HTERT RPE-1 (cell line): Measurements from ENCODE around the gene RIC1.
"Not testable (repeated sequence)": the region's sequence is repeated elsewhere in the genome, so short reads cannot be mapped to it uniquely, and the experiment has no call there.

Source experiments
- in situ Hi-C: fragments of 300-500 bp; cut with MboI; formaldehyde crosslinking; loops from 4 replicates; pipeline ENCODE4 v1.14.3; 2020; ENCODE audit warnings: low sequenced_read_pairs

Gene RIC1

DNA sequence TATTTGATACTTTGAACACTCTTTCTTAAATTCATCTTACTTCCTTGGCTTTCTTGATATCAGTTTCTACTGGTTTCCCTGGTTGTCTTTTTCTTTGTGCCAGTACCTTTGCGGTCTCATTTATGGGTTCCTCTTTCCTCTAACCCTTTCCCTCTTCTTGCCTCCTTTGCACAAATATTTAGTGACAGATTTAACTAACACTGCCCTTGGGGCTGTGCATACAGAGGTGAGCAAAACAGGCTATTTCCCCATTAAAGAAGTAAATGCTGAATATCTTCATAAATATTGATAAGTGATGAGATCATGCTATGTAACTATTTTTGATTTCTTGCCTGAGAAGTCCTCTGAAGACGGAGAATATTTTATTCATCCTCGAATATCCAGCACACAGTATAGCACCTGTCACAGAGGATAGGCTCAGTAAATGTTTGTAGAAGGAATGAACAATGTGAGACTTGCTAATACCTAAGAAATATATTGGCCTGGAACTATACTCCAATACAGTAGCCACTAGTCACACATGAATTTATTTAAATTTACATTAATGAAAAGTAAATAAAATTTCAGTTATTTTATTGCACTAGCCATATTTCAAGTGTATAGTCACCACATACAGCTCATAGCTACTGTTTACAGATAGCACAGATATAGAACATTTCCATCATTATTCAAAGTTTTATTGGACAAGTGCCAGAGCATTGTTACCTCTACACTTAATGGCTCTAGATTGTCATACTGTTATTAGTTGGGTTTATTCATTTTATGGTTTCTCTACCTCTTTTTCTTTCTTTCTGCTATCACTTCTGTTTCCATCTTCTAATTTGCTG, 90.4 kb downstream of the RIC1 start:
- in situ Hi-C loops, result no loop called here

DNA sequence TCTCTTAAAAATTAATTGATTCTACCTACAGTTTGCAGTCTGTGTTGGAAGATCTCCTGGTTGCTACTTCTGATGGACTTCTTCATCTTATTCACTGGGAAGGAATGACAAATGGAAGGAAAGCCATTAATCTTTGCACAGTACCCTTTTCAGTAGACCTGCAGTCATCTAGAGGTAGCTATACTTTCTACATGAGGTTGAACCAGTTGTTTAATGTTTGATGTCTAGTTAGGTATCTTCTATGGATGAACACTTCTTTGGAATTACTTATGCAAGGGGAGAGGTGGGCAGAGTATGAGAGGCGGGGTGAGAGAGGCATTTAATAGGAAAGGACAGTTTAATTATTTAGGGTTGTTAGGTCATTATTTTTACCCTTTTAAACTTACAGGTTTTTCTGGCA, 91.2 kb downstream of the RIC1 start:
- in situ Hi-C loops, result no loop called here

DNA sequence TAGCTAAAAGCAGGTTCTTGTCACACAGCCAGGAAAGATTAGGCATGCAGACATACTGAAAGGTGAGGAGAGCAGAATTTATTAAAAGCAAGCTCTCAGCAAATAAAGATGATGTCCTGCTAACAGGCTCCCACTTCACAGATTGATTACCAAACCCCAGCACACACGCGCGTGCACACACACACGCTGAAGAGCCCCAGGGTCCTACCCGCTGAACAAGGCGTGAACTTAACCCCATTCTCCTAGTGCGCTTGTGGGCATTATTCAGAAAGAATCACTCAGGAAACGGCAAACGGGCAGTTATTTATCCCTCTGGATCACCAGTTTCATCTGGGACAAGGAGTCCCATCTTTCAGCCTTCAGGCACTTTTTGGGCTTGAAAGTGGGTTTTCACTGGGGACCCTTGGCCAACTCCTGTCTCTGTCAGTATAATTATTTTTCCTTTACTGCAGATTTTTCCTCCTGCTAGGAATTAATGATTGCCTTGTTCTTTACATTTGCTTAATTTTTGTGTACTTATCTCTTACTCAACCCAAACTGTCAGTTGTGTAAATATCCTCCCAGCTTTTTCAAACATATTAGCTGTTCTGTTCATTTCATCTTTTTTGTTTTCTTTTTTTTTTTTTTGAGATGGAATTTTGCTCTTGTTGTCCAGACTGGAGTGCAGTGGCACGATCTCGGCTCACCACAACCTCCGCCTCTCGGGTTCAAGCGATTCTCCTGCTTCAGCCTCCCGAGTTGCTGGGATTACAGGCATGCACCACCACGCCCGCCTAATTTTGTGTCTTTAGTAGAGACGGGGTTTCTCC, 92.6 kb downstream of the RIC1 start:
- in situ Hi-C loops, result no loop called here

DNA sequence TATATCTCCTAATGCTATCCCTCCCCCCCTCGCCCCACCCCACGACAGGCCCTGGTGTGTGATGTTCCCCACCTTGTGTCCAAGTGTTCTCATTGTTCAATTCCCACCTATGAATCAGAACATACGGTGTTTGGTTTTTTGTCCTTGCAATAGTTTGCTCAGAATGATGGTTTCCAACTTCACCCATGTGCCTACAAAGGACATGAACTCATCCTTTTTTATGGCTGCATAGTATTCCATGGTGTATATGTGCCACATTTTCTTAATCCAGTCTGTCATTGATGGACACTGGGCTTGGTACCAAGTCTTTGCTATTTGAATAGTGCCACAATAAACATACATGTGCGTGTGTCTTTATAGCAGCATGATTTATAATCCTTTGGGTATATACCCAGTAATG, 93.8 kb downstream of the RIC1 start:
- in situ Hi-C loops, result not testable (repeated sequence)

DNA sequence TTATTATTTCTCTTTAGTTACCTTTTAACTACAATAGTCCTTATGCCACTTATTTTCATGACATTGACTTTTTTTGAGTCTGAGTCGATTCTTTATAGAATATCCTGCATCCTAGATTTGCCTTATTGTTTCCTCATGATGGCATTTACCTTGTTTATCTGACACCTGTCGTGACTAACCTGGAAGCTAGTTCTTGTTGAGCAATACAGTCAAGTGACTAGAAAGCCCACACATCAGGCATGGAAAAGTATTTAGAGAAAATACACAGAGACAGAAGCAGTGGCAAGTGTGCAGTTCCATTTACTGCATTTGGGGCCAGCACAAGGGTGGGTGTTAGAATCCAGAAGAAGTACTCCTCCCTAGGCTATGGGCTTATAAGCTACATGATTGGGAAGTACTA, 106.2 kb downstream of the RIC1 start:
- in situ Hi-C loops, result no loop called here

DNA sequence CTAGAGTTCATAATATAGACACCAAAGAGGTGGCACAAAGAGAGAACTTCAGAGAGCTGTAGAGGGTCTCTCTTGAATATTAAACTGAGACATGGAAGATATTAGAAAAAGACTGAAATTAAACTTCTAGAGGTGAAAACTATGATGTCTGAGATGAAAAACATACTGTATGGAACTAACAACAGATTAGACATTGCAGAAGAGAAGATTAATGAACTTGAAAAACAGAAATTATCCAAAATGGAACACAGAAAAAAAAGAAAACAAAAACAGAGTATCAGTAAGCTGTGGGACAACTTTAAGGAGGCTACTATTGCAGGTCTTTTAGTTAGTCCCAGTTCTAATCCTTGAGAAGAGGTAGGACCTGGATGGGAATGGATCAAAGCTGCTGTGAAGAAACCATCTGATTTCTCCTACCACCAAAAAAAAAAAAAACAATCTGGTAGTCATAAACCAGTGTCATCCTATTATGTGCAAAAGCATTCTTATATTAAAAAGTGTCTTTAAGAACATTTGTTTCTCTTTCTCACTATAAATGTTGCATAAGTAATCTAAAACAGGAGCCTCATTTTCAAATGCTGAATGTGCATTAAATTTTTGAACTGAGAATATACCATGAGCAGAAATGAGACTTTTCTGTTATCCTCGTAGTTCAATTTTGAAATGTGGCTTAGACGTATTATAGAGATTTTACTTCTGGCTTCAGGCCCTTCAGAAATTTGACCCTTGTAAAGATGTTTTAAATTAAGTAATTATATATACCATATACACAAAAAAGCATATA, 107.8 kb downstream of the RIC1 start:
- in situ Hi-C loops, result no loop called here

DNA sequence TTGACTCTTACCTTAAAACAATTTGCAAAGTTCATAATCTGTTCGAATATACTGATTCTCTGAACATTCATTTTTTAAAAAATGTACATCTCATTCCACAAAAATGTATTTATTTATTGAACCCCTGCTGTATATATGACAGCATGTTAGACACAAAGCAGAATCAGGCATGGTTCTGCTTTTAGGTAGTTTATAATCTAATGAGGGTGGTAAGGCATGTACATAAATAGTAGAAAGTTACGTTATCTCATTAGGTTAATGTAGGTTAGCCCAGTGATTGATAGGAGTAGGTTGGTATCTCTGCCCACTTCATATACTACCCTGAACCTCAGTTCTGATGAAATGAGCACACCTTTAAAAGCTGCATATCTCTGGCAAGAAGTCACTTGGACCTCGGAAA, 114.2 kb downstream of the RIC1 start:
- in situ Hi-C loops, result no loop called here

DNA sequence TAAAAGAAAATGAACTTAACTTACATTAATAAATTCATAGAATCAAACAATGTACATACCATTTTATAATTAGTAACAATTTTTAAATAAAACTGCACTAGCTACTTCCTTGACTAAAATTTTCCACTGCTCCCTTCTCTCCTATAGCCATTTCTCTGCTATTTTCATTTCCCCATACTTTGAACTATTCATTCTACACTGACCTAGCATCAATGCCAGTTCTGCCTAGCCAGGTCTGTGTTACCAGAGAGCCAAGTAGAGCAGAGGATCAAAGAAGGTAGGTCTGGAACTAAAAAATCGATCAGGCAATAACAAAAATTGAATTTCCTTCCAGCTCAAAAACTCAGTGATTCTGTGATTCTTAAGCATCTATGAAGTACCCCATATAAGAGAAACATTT, 119.5 kb downstream of the RIC1 start:
- in situ Hi-C loops, result no loop called here

DNA sequence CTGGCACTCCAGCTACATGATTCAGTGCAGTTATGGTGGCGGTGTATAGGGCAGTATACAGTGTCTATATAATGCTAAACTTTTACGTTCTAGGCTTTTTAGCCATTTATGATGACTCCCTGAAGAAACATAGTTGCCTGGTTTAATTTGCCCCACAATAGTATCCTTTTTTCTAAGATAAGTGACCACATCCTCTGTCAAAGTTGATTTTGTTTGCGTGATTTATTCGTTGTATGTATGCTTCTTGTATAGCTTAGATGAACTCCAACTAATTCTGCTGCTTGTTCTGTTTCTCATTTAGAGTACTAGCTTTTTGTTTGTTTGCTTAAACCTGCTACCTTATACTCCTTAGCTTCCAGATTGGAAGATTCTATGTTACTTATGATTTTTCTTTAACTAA, 120.4 kb downstream of the RIC1 start:
- in situ Hi-C loops, result no loop called here

DNA sequence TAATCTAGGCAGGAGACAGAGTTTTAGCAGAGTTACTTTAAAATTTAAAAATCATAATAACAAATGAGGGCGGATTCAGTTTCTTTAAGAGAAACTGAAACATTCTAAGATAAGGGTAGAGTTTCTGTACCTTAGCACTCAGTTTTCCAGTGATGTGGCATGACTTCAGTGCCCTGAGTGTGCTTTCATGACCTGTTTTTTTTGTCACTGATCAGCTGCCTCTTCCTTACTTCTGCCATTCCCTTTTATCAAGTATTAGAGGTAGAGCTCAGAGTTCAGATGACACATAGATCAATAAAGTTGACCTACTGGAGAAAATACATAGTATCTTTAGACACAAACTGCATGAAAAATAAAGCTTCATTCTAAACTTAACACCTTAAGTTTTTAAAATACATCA, 121.7 kb downstream of the RIC1 start:
- in situ Hi-C loops, result no loop called here

DNA sequence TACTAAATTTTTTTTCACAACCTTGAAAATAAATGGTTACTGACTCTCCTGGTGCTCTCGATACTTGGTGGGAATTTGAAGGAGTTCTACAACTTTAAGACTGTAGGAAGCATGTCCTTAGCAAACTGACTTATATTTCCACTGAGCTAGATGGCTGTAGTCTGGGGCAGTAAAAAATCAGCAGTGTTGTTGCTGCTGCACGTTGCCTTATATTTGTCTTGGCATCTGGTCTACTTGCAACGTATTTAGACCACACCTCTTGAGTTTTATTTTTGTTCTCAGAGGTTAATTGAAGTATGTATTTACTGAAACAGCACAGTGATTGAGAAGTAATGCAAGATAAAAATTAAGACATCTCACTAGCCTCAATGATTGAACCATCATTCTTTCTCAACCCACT, 127.7 kb downstream of the RIC1 start:
- in situ Hi-C loops, result no loop called here

DNA sequence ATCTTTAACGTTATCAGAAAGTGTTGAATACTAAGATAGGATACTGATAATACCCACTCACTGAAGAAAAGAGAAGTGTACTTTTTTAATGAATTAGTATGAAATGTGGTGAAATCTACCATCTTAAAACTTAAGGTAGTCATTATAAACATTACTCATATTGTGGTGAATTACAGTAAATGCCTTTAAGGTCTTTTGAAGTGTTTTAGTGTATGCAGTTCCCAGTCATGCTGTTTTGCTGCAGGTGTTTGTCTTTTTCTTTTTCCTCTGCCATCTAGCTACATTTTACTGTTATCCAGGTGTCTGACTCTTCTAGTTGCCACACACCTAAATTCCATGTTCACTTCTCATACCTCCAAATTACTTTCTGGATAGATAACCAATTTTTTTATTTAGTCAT, 131.4 kb downstream of the RIC1 start:
- in situ Hi-C loops, result no loop called here

DNA sequence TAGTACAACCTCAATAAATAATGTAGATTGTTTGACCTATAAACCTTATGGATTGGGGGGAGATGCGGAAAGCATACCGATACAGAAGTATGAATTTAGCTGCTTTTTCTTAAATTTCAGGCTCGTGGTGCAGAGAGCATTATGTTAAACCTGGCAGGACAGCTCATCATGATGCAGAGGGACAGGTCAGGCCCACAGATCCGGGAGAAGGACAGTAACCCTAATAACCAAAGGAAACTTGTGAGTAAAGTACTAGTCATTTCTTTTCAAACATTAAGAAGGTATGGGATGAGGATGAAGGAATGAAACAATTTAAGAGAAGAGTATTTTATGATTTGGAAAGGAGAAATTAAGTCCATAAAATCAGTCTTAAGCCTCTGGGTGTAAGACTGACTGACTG, 133.5 kb downstream of the RIC1 start:
- in situ Hi-C loops, result no loop called here

DNA sequence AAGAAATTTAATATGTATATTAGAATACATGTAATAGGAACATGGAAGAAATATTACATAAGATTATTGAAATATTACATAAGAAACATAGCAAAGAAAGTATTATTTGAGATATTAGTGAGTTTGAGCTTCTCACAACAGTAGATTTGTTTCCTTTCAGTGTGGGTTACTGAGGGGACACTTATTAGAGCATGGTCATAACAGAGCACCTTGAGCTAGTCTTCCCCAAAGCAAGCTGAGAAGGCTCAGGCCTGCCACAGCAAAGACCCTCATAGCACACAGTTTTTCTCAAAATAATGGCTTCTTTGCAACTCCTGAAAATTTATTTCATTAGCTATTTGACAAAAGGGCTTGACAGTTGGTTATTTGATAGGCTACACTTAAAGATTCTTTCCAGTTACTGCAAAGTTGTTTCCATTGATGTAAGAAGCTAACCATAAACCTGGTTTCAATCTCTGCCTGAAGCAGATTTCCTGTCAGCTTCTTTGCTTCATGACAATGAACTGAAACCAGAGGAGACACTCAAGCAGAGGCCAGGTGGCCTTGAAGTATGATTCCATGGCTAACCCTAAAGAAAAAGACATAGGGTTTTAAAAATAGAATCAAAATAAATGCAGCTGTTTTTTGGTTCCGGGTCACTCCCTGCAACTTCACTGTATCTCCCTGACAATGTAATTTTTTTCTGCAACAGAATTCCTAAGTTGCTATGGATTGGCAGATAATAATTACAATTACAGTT, 135.4 kb downstream of the RIC1 start:
- in situ Hi-C loops, result no loop called here

DNA sequence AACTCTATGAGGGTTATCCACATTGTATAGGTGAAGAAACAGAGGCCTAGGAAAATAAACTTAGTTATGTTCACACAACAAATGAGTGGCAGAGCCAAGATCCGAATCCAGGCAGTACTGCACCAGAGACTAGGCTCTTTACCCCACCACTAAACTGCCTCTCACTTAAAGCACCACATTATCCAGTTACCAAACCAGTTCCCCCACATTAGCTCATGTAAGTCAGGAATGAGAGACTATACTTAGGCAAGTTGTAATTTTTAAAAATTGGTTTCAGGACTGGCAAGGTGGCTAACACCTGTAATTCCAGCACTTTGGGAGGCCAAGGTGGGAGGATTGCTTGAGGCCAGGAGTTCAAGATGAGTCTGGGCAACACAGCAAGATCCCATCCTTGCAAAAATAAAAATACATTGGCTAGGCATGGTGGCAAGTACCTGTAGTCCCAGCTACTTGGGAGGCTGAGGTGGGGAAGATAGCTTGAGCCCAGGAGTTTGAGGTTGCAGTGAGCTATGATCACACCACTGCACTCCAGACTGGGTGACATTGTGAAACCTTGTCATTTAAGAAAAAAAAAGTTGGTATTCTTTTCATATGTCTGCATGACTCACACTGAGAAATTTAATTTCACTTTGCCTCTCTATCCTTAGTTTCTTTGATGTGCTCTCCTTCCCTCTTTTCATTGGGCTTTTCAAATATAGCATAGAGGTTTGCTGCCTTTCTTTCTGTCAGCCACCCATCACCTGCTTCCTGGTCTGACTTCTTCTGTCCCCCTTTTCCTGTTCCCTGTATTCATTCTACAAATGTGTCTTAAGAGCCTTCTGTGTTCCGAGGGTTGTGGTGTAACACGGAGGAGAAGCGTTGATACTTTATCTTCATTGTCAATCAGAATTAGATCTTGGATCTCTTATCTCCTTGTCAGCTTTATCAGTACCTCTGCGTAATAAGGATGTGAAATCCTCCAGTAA, 139.3 kb downstream of the RIC1 start:
- in situ Hi-C loops, result no loop called here

DNA sequence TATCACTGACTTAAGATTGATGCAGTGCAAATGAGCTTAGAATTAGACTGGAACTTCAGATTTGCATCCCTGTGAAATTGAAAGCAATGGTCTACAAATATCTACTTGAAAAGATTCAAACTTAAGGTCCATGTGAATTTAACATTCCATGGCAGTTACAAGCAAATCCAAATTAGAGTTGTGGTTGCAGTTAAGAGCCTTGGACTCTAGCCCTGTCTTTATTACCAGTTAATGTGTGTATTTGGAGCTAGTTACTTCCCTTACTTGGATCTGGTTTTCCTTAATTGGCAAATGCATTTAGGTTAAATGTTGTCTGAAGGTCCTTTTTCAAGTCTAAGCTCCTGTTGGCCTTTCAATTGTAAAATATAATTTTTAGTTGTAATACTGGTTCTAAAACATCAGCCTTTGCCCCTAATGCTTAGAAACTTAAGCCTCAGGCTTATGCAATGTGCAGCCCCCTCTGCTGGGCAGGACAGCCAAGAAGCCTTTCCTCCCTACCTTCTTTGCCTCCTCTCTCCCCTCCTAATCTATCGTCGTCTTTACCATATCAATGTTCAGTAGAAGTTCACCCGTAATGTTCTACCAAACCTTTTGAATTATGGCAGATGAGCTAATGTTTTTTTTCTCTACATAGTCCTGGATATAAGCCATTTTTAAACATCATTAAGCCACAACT, 144.6 kb downstream of the RIC1 start:
- in situ Hi-C loops, result no loop called here

DNA sequence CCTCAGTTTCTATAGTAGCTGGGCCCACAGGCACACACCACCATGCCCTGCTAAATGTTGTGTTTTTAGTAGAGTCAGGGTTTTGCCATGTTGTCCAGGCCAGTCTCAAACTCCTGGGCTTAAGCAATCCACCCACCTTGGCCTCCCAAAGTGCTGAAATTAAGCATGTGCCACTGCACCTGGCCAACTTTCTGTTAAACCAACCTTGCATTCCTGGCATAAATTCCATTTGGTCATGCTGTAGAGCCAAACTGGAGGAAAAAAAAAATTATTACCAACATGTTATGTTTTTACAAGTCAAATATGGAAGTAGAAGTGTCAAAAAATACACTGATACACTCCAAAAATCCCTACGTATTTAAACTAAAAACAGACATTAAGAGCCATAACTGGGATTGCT, 149.9 kb downstream of the RIC1 start:
- in situ Hi-C loops, result no loop called here

DNA sequence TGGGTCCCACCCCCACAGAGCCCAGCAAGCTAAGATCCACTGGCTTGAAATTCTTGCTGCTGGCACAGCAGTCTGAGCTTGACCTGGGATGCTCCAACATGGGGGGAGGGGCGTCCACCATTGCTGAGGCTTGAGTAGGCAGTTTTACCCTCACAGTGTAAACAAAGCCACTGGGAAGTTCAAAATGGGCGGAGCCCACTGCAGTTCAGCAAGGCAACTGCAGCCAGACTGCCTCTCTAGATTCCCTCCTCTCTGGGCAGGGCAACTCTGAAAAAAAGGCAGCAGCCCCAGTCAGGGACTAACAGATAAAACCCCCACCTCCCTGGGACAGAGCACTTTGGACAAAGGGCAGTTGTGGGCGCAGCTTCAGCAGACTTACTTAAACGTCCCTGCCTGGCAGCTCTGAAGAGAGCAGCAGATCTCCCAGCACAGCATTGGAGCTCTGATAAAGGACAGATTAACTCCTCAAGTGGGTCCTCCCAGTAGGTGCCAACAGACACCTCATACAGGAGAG, 150.9 kb downstream of the RIC1 start:
- in situ Hi-C loops, result not testable (repeated sequence)

DNA sequence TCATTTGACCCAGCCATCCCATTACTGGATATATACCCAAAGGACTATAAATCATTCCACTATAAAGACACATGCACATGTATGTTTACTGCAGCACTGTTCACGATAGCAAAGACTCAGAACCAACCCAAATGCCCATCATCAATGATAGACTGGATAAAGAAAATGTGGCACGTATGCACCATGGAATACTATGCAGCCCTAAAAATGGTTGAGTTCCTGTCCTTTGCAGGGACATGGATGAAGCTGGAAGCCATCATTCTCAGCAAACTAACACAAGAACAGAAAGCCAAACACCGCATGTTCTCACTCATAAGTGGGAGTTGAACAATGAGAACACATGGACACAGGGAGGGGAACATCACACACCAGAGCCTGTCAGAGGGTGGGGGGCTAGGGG, 154.5 kb downstream of the RIC1 start:
- in situ Hi-C loops, result not testable (repeated sequence)
